DND-41 (cell line): ENCODE measurements around the gene NR1D1.

Experiments used
- ATAC-seq: fragments of 200-7000 bp; cut with Tn5 transposase; 3 replicates; pipeline ENCODE4 v1.9.1; 2021; ENCODE audit warnings: low read depth; ENCODE audit not compliant: insufficient read depth
- DNase-seq: peaks from one replicate; pipeline ENCODE4 v3.0.0-alpha.2; 2020
- H2AFZ ChIP-seq: 2 replicates; pipeline ENCODE4 v1.6.0; 2012; ENCODE audit warnings: low read depth, low read length
- H3K27ac ChIP-seq: 2 replicates; pipeline ENCODE4 v1.5.1; 2012; ENCODE audit warnings: low read length, inconsistent platforms
- H3K27me3 ChIP-seq: fragments of 200-600 bp; sonication (generic); 2 replicates; pipeline ENCODE4 v1.6.0; 2012; ENCODE audit warnings: low read length, mild to moderate bottlenecking, inconsistent platforms; ENCODE audit not compliant: insufficient read depth, poor library complexity
- H3K36me3 ChIP-seq: 2 replicates; pipeline ENCODE4 v1.5.1; 2012; ENCODE audit warnings: low read length, inconsistent platforms; ENCODE audit not compliant: insufficient read depth
- H3K4me1 ChIP-seq: 2 replicates; pipeline ENCODE4 v1.5.1; 2012; ENCODE audit warnings: mild to moderate bottlenecking, low read length; ENCODE audit not compliant: insufficient read depth
- H3K4me2 ChIP-seq: 2 replicates; pipeline ENCODE4 v1.6.0; 2012; ENCODE audit warnings: mild to moderate bottlenecking, moderate library complexity, low read length, inconsistent platforms; ENCODE audit not compliant: insufficient read depth
- H3K4me3 ChIP-seq, 2 experiments: fragments of 200-600 bp in 1 of 2; shearing (Covaris generic) in 1 of 2; 2 replicates each; pipeline ENCODE4 v1.5.1; 2012 to 2016; ENCODE audit warnings: inconsistent platforms in 2 of 2, low read length in 2 of 2, mild to moderate bottlenecking in 2 of 2, low read depth in 1 of 2, moderate library complexity in 1 of 2
- H3K79me2 ChIP-seq: 2 replicates; pipeline ENCODE4 v1.6.0; 2012; ENCODE audit warnings: low read length, inconsistent platforms; ENCODE audit not compliant: insufficient read depth
- H3K9ac ChIP-seq: 2 replicates; pipeline ENCODE4 v1.6.0; 2012; ENCODE audit warnings: low read depth, mild to moderate bottlenecking, inconsistent platforms, low read length, moderate library complexity
- H3K9me3 ChIP-seq: 2 replicates; pipeline ENCODE4 v1.5.1; 2012; ENCODE audit warnings: low read length, moderate library complexity, mild to moderate bottlenecking, inconsistent platforms; ENCODE audit not compliant: insufficient read depth, severe bottlenecking
- H4K20me1 ChIP-seq: 2 replicates; pipeline ENCODE4 v1.6.0; 2012; ENCODE audit warnings: low read length; ENCODE audit not compliant: insufficient read depth
- EZH2 ChIP-seq: IDR thresholded peaks from 3 replicates; pipeline ENCODE4 v1.6.1; 2012; ENCODE audit warnings: borderline replicate concordance, low read depth, mild to moderate bottlenecking, moderate library complexity, low read length, inconsistent platforms; ENCODE audit not compliant: severe bottlenecking
- TF ChIP-seq, protein P1 (sequence below): IDR thresholded peaks from 2 replicates; pipeline ENCODE4 v1.5.1; 2012; ENCODE audit warnings: borderline replicate concordance, low read length, moderate library complexity, mild to moderate bottlenecking; ENCODE audit not compliant: poor library complexity, severe bottlenecking; ENCODE audit errors: extremely low read depth

Gene NR1D1

DNA sequence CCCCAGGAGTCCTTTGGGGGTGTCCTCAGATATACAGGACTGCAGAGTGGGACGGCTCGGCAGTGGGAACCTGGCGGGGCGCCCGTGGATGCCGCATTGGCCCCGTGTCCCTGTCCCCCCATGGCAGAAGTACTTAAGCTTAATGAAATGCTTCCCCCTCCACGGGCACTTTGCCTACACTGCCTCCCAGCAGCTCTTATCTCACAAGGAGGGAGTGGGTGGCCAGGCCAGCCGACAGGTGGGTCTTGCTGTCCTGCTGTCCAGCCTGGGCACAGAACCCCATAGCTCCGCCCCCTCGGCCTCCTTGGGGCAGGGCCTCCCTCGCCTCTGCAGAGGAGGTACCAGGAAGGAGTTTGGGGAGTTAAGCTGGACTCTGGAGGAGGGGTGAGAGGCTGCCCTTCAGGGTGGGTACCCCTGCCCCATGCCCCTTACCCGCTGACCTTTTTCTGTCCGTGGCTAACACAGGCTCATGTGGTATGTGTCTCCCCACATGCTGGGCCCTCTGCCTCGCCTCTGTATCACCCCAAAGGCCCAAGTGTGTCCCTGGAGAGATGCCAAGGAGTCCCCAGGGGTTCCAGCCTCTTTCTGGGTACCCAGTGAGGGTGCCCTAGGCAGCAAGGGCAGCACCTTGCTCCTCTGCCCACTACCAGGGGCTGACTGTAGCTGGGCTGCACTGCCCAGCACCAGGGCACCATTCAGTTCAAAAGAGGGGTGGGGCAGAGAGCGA lies 28.9 kb downstream of the NR1D1 start:
- H3K4me2 ChIP-seq = no peak overlapping the region
- TF ChIP-seq, protein P1, sequence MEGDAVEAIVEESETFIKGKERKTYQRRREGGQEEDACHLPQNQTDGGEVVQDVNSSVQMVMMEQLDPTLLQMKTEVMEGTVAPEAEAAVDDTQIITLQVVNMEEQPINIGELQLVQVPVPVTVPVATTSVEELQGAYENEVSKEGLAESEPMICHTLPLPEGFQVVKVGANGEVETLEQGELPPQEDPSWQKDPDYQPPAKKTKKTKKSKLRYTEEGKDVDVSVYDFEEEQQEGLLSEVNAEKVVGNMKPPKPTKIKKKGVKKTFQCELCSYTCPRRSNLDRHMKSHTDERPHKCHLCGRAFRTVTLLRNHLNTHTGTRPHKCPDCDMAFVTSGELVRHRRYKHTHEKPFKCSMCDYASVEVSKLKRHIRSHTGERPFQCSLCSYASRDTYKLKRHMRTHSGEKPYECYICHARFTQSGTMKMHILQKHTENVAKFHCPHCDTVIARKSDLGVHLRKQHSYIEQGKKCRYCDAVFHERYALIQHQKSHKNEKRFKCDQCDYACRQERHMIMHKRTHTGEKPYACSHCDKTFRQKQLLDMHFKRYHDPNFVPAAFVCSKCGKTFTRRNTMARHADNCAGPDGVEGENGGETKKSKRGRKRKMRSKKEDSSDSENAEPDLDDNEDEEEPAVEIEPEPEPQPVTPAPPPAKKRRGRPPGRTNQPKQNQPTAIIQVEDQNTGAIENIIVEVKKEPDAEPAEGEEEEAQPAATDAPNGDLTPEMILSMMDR = no peak
- TF ChIP-seq EZH2 = no peak
- no peaks in the 10 kb centered on the region for H3K27me3 ChIP-seq
- DNase-seq (no peak), ATAC-seq (no peak)
- H3K9ac ChIP-seq = no peak overlapping the region
- H3K4me1 ChIP-seq = peaks cover 40% of the 10 kb centered on the region
- peaks cover 19% of the 10 kb centered on the region for H4K20me1 ChIP-seq
- H3K4me3 ChIP-seq = no peak overlapping the region
- no peaks in the 10 kb centered on the region for H3K9me3 ChIP-seq
- H2AFZ ChIP-seq = no peak overlapping the region
- no peak overlapping the region for H3K27ac ChIP-seq
- peaks cover 38% of the 10 kb centered on the region for H3K79me2 ChIP-seq
- H3K36me3 ChIP-seq = peaks cover 20% of the 10 kb centered on the region

DNA sequence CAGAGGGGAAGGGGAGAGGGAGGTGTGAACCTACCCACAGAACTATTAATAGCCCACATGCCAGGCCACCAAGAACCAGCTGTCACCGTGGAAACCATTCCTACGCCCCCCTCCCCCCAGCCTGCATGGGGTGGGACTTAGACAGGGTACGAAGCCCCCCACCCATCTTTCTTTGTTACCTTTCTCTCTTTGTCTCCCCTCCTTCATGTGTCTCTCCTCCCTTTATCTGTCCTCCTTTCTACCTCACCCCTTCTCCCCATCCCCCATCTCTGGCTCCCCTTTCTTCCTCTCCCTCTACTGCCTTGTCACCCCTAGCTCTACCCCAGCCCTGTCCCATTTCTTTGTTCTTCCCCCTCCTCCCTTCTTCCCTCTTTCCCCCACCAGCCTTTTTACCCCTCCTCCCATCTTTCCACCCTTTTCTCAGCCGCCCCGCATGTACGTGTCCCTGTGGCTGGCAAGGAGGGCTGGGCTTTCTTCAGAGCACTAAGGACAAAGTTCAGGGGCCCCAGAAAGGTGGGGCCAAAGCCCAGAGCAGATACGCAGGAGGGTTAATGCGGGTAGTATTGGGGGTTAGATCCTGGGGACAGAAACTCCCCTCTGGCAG lies 29.6 kb downstream of the NR1D1 start:
- Histone ChIP-seq H2AFZ (no peak overlapping the region), H3K36me3 (peaks cover 14% of the 10 kb centered on the region), H3K4me1 (peaks cover 42% of the 10 kb centered on the region), H3K4me3 (no peak overlapping the region), H3K9me3 (no peaks in the 10 kb centered on the region), H3K9ac (no peak overlapping the region), H4K20me1 (peaks cover 15% of the 10 kb centered on the region), H3K27ac (no peak overlapping the region), H3K79me2 (peaks cover 42% of the 10 kb centered on the region), H3K4me2 (no peak overlapping the region), H3K27me3 (no peaks in the 10 kb centered on the region)
- no peak for ATAC-seq
- TF ChIP-seq EZH2 = no peak
- TF ChIP-seq, protein P1 = no peak
- DNase-seq = no peak

DNA sequence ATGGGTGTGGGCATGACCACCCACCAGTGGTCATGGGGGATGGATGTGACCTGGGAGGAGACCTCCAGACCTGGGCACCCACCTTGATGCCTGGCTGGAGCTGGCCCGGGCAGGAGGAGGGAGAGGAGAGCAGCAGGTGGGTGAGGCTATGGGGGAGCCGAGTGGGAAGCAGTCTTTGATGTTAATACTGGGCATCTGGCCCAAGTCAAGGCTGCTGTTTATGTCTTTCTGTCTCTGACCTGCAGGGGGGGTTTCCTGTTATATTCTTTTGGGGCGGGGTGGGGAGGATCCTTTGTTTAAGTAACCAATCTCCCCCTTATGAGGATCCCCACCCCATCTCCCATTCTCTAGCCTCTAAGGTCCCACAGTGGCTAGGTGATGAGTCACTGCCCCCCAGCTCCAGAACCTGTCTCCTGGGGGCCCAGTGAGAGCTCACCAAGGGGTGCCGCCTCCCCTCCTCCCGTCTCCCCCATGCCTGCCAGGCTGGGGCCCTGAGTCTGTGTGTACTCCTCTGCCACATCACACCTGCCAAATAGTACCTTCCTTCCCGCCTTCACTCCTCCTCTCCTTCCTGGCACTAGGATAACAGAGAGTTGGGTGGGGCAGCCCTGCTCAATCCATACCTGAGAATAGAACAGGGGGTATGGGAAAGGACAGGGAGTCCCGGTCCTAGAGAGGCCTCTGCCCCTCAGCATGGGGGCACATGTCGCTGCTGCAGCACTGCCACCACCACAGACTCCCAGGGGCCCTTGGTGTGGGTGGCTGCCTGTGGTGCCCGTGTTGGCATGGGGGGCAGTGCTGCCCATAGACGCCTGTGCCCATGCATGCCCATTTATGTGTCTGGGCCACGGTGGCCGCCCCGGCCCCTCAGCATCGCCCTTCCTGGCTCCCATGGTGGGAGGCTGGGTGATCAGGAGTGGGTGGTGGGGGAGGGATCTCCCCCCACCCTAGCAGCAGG lies 30.4 kb downstream of the NR1D1 start:
- Histone ChIP-seq H3K9ac (peak overlapping the region; percentile 55), H2AFZ (peak overlapping the region; percentile 86; the same call in 1 of the 2 replicates), H3K4me1 (peaks cover 46% of the 10 kb centered on the region), H3K79me2 (peaks cover 48% of the 10 kb centered on the region), H3K27me3 (no peaks in the 10 kb centered on the region), H3K36me3 (peaks cover 8% of the 10 kb centered on the region), H3K4me2 (peak overlapping the region; percentile 80), H4K20me1 (peaks cover 12% of the 10 kb centered on the region), H3K9me3 (no peaks in the 10 kb centered on the region), H3K27ac (peak overlapping the region; percentile 81), H3K4me3 (peak overlapping the region in 1 of 2 experiments; percentile 58; a peak in 2 of 4 replicates)
- ATAC-seq (no peak), DNase-seq (peak; percentile 28)
- TF ChIP-seq EZH2 = no peak
- TF ChIP-seq, protein P1 = peak; percentile 28
